ENCODE data around the gene SLC35F4.
"Not testable (repeated sequence)": the region's sequence is repeated elsewhere in the genome, so short reads cannot be mapped to it uniquely, and the experiment has no call there.

SLC35F4 gene

GRCh38 chr14:57865403-57866198, at the start of gene SLC35F4:
TSS of gene SLC35F4 (minus strand) at chr14:57866092.
- DNase-seq (ENCODE audit: low read depth): no peak

GRCh38 chr14:57909626-57910025, 43.7 kb upstream of the SLC35F4 start:
- no peak for DNase-seq (ENCODE audit: low read depth)

GRCh38 chr14:57903954-57904353, 38.1 kb upstream of the SLC35F4 start:
- DNase-seq (ENCODE audit: low read depth): no peak

GRCh38 chr14:57898837-57899572, 33.1 kb upstream of the SLC35F4 start:
- no peak for DNase-seq (ENCODE audit: low read depth)

GRCh38 chr14:57897144-57897748, 31.4 kb upstream of the SLC35F4 start:
- no peak for DNase-seq (ENCODE audit: low read depth)

GRCh38 chr14:57889245-57889644, 23.4 kb upstream of the SLC35F4 start:
- DNase-seq (ENCODE audit: low read depth): no peak

- no peak for DNase-seq (ENCODE audit: low read depth)
Observed at GRCh38 chr14:57884175-57884574, 18.3 kb upstream of the SLC35F4 start.

GRCh38 chr14:57883061-57883460, 17.2 kb upstream of the SLC35F4 start:
- no peak for DNase-seq (ENCODE audit: low read depth)

- no peak for DNase-seq (ENCODE audit: low read depth)
Observed at GRCh38 chr14:57879516-57879915, 13.6 kb upstream of the SLC35F4 start.

- DNase-seq (ENCODE audit: low read depth): no peak
Observed at GRCh38 chr14:57875985-57876384, 10.1 kb upstream of the SLC35F4 start.

GRCh38 chr14:57875296-57875695, 9.4 kb upstream of the SLC35F4 start:
- no peak for DNase-seq (ENCODE audit: low read depth)

GRCh38 chr14:57871459-57872080, 5.7 kb upstream of the SLC35F4 start:
- no peak for DNase-seq (ENCODE audit: low read depth)

- no peak for DNase-seq (ENCODE audit: low read depth)
Observed at GRCh38 chr14:57870686-57871457, 5.0 kb upstream of the SLC35F4 start.

- no peak for DNase-seq (ENCODE audit: low read depth)
Observed at GRCh38 chr14:57869617-57870016, 3.7 kb upstream of the SLC35F4 start.

- DNase-seq (ENCODE audit: low read depth): no peak
Observed at GRCh38 chr14:57866199-57866705, 360 bp upstream of the SLC35F4 start.

- no peak for DNase-seq (ENCODE audit: low read depth)
Observed at GRCh38 chr14:57865066-57865402, 858 bp downstream of the SLC35F4 start.

GRCh38 chr14:57864659-57865058, 1.2 kb downstream of the SLC35F4 start:
- DNase-seq (ENCODE audit: low read depth): no peak

GRCh38 chr14:57863471-57863870, 2.4 kb downstream of the SLC35F4 start:
- DNase-seq (ENCODE audit: low read depth): no peak

GRCh38 chr14:57855666-57856065, 10.2 kb downstream of the SLC35F4 start:
- not testable (repeated sequence) for DNase-seq (ENCODE audit: low read depth)

- no peak for DNase-seq (ENCODE audit: low read depth)
Observed at GRCh38 chr14:57854571-57854970, 11.3 kb downstream of the SLC35F4 start.

GRCh38 chr14:57851354-57851753, 14.5 kb downstream of the SLC35F4 start:
- DNase-seq (ENCODE audit: low read depth): no peak

- no peak for DNase-seq (ENCODE audit: low read depth)
Observed at GRCh38 chr14:57848786-57849185, 17.1 kb downstream of the SLC35F4 start.

Data from activated T-helper 9 cell treated with anti-CD3 and anti-CD28 coated beads, Interleukin-2, amount 50 U/mL, for 16 hours (primary cell).